ENCODE results near the gene MID1IP1.

The MID1IP1 gene

DNA sequence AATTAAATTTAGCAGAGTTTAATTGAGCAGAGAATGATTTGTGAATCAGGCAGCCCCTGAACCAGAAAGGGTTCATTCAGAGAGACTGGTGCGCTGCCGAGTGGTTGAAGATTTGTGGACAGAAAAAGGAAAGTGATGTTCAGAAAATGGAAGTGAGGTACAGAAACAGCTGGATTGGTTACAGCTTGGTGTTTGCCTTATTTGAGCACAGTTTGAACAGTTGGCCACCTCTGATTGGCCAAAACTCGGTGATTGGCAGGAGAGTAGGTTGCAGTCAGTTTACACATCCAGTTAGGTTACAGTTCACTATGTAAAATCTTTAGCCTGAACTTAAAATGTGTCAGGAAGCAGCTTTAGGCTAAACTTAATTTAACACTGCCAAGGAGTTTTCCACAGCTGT lies 14.9 kb downstream of the MID1IP1 start:
- Histone ChIP-seq H3K9ac (ENCODE audit: low read depth in 1 of 2, low read length in 2 of 2) (no peak overlapping the region), H3K4me1 (ENCODE audit: control insufficient read depth in 1 of 2, insufficient read depth in 2 of 2, low read length in 2 of 2) (peaks cover 3 to 14% of the 10 kb centered on the region in 2 donors), H3K27ac (ENCODE audit: low read depth, low read length) (no peak overlapping the region), H3K27me3 (ENCODE audit: control insufficient read depth in 1 of 2, insufficient read depth in 2 of 2, low read length in 2 of 2) (no peaks in the 10 kb centered on the region), H3K9me3 (ENCODE audit: control insufficient read depth in 1 of 2, low read length in 2 of 2) (no peaks in the 10 kb centered on the region), H3K4me3 (ENCODE audit: low read depth in 1 of 2, low read length in 2 of 2) (no peak overlapping the region), H3K36me3 (ENCODE audit: control insufficient read depth in 1 of 2, insufficient read depth in 2 of 2, low read length in 2 of 2) (no peaks in the 10 kb centered on the region)

DNA sequence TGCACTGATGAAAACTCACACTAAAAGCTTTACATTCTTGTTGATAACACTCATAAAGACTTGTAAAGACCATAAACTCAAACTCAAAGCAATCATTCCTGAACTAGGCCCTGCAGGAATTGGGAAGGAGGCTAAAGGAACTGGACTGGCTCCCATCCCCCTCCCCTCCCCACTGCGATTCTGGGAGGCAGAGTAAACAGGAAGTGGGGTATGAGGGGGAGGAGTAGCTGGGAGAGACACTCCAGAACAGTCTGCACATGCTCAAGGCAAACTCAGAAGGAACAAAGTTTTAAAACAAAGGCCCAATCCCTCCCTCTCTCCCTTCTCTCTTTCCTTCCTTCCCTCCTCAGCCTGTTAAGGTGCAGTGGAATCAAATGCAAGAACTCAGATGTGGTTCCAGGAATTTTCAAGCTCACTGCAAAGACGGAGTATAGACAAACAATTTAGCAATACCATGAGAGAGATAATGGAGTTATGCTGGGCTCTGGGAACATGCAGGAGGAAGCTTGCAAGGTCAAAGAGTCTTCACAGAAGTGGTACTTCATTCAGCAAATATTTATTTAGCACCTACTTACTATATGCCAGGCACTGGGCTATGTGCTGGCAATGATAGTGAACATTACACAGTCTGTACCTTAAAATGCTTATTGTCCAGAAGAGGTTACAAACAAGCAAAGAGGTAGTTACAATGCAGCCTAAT lies 15.9 kb downstream of the MID1IP1 start:
- no peaks in the 10 kb centered on the region for H3K36me3 ChIP-seq (ENCODE audit: control insufficient read depth in 1 of 2, insufficient read depth in 2 of 2, low read length in 2 of 2)
- no peak overlapping the region for H3K4me3 ChIP-seq (ENCODE audit: low read depth in 1 of 2, low read length in 2 of 2)
- no peak overlapping the region for H3K27ac ChIP-seq (ENCODE audit: low read depth, low read length)

DNA sequence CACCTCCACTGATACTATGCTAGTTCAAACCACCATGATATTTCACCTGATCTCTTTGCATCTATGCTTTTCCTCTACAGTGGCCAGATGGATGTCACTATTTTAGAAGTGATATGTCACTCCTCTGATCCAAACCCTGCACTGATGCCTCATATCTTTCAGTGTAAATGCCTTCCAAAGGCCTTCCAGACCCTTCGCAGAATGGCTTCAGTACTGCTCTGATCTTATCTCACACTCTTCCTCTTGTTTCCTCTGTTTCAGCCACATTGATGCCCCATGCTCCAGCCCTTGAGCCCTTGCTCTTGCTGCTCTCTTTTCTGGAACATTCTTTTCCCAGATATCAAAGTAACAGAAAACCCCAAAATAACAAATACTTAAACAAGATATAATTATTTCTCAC lies 17.9 kb downstream of the MID1IP1 start:
- Histone ChIP-seq H3K27ac (ENCODE audit: low read depth, low read length) (no peak overlapping the region), H3K9ac (ENCODE audit: low read depth in 1 of 2, low read length in 2 of 2) (no peak overlapping the region), H3K27me3 (ENCODE audit: control insufficient read depth in 1 of 2, insufficient read depth in 2 of 2, low read length in 2 of 2) (no peaks in the 10 kb centered on the region), H3K36me3 (ENCODE audit: control insufficient read depth in 1 of 2, insufficient read depth in 2 of 2, low read length in 2 of 2) (no peaks in the 10 kb centered on the region), H3K4me1 (ENCODE audit: control insufficient read depth in 1 of 2, insufficient read depth in 2 of 2, low read length in 2 of 2) (peaks cover 3 to 14% of the 10 kb centered on the region in 2 donors), H3K9me3 (ENCODE audit: control insufficient read depth in 1 of 2, low read length in 2 of 2) (no peaks in the 10 kb centered on the region), H3K4me3 (ENCODE audit: low read depth in 1 of 2, low read length in 2 of 2) (no peak overlapping the region)

More for the DNA sequence above, 15.9 kb downstream of the MID1IP1 start:
- H3K9ac ChIP-seq (ENCODE audit: low read depth in 1 of 2, low read length in 2 of 2) = no peak overlapping the region
- H3K4me1 ChIP-seq (ENCODE audit: control insufficient read depth in 1 of 2, insufficient read depth in 2 of 2, low read length in 2 of 2) = peaks cover 3 to 14% of the 10 kb centered on the region in 2 donors
- no peaks in the 10 kb centered on the region for H3K27me3 ChIP-seq (ENCODE audit: control insufficient read depth in 1 of 2, insufficient read depth in 2 of 2, low read length in 2 of 2)
- H3K9me3 ChIP-seq (ENCODE audit: control insufficient read depth in 1 of 2, low read length in 2 of 2) = no peaks in the 10 kb centered on the region

DNA sequence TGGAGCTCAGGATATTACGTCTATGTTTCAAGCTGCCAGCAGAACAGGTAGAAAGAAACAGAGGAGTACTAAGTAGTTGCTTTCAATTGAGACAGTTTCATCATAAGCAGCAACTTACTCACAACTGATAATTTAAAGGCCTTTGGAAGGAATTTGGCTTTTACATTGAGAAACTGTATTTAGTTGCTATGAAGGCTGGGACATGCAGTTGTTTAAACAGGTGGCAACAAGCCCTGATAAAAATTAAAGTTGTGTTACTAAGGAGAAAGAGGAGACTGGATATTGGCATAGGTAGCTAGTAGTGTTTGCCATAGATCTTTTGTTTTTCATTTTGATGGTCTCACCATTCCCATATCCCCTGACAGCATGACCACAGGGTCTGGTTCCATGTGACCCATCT lies 18.4 kb downstream of the MID1IP1 start:
- H3K9me3 ChIP-seq (ENCODE audit: control insufficient read depth in 1 of 2, low read length in 2 of 2) = no peaks in the 10 kb centered on the region
- H3K27ac ChIP-seq (ENCODE audit: low read depth, low read length) = no peak overlapping the region
- no peak overlapping the region for H3K4me3 ChIP-seq (ENCODE audit: low read depth in 1 of 2, low read length in 2 of 2)
- peaks cover 3 to 14% of the 10 kb centered on the region in 2 donors for H3K4me1 ChIP-seq (ENCODE audit: control insufficient read depth in 1 of 2, insufficient read depth in 2 of 2, low read length in 2 of 2)
- H3K9ac ChIP-seq (ENCODE audit: low read depth in 1 of 2, low read length in 2 of 2) = no peak overlapping the region
- no peaks in the 10 kb centered on the region for H3K27me3 ChIP-seq (ENCODE audit: control insufficient read depth in 1 of 2, insufficient read depth in 2 of 2, low read length in 2 of 2)
- H3K36me3 ChIP-seq (ENCODE audit: control insufficient read depth in 1 of 2, insufficient read depth in 2 of 2, low read length in 2 of 2) = no peaks in the 10 kb centered on the region

DNA sequence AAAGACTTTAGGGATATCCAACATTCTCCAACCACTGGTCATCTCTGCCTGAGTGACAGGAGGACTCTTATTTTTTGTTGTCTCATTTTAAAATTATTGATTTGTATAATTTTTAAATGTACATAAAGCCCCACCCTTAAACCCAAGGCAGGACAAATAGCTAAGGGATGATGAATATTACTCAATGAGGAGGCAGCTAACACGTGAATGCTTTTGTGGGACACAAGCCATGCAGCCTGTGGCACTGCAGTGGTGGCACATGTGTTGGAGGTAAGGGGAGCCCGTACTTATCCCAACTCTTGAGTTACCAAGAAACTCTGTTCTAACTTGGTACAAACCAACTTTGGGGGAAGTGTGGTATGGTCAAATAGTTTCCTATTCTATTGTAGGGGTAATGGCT lies 19.5 kb downstream of the MID1IP1 start:
- Histone ChIP-seq H3K36me3 (ENCODE audit: control insufficient read depth in 1 of 2, insufficient read depth in 2 of 2, low read length in 2 of 2) (no peaks in the 10 kb centered on the region), H3K9me3 (ENCODE audit: control insufficient read depth in 1 of 2, low read length in 2 of 2) (no peaks in the 10 kb centered on the region), H3K4me1 (ENCODE audit: control insufficient read depth in 1 of 2, insufficient read depth in 2 of 2, low read length in 2 of 2) (peaks cover 3 to 14% of the 10 kb centered on the region in 2 donors), H3K4me3 (ENCODE audit: low read depth in 1 of 2, low read length in 2 of 2) (no peak overlapping the region), H3K27ac (ENCODE audit: low read depth, low read length) (no peak overlapping the region), H3K27me3 (ENCODE audit: control insufficient read depth in 1 of 2, insufficient read depth in 2 of 2, low read length in 2 of 2) (no peaks in the 10 kb centered on the region), H3K9ac (ENCODE audit: low read depth in 1 of 2, low read length in 2 of 2) (no peak overlapping the region)

DNA sequence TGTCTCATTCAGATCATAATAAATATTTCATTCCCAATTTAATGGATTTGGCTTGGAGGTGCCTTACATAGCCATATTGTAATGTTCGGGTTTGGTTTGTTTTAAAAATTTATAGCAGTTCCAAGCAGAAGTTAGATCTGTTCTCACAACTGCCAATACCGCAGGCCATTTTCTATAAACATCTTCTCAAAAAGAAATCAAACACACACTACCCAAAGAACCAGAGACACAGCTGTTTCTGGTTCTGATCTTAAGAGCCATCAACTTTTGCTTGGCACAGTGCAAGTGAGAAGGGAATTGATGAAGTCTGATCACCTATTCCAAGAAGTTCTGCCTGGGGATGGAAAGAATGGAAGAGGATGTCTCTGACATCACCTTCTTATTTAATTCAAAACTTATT lies 22.9 kb downstream of the MID1IP1 start:
- H3K36me3 ChIP-seq (ENCODE audit: control insufficient read depth in 1 of 2, insufficient read depth in 2 of 2, low read length in 2 of 2) = no peaks in the 10 kb centered on the region
- no peaks in the 10 kb centered on the region for H3K9me3 ChIP-seq (ENCODE audit: control insufficient read depth in 1 of 2, low read length in 2 of 2)
- no peak overlapping the region for H3K27ac ChIP-seq (ENCODE audit: low read depth, low read length)
- H3K27me3 ChIP-seq (ENCODE audit: control insufficient read depth in 1 of 2, insufficient read depth in 2 of 2, low read length in 2 of 2) = no peaks in the 10 kb centered on the region
- no peaks in the 10 kb centered on the region for H3K4me1 ChIP-seq (ENCODE audit: control insufficient read depth in 1 of 2, insufficient read depth in 2 of 2, low read length in 2 of 2)
- H3K9ac ChIP-seq (ENCODE audit: low read depth in 1 of 2, low read length in 2 of 2) = no peak overlapping the region
- H3K4me3 ChIP-seq (ENCODE audit: low read depth in 1 of 2, low read length in 2 of 2) = no peak overlapping the region

DNA sequence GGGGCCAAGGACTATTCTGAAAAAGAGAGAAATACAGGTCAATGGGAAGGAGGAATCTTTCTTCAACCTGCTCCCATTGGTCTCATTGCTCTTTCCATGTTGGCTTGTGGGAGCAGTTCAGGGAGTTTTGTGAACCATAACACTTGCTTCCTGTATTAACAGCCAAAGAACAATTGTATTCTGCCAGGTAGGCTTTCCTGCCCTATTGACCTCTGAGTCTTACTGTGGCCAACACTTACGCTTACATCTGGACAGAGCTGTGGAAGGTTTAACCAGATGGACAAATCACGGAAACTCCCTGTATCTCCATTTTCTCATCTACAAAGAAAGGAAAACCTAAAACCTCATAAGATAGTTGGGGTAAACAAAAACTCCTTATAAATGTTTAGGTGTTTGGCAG lies 30.7 kb downstream of the MID1IP1 start:
- no peak overlapping the region for H3K27ac ChIP-seq (ENCODE audit: low read depth, low read length)

DNA sequence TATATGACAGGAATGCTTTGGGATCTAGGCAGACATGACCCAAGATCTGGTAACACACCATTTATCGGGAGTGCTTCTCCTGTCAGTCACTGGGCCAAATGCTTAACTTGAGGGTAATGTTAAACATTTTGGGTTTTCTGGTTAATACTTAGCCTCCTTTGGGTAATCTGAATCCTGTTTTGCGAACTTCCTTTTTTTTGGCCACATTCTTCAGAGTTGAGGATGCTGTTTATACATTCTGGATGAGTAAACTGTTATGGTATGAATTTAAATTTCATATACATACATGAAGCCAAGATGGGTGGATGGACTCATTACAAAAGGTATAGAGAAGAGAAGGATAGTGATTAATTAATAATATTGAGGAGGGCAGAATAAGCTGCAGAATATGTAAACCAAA lies 36.1 kb downstream of the MID1IP1 start:
- Histone ChIP-seq H3K36me3 (ENCODE audit: control insufficient read depth in 1 of 2, insufficient read depth in 2 of 2, low read length in 2 of 2) (no peaks in the 10 kb centered on the region), H3K27ac (ENCODE audit: low read depth, low read length) (no peak overlapping the region), H3K4me1 (ENCODE audit: control insufficient read depth in 1 of 2, insufficient read depth in 2 of 2, low read length in 2 of 2) (peaks cover 0 to 3% of the 10 kb centered on the region in 2 donors), H3K9me3 (ENCODE audit: control insufficient read depth in 1 of 2, low read length in 2 of 2) (no peaks in the 10 kb centered on the region), H3K27me3 (ENCODE audit: control insufficient read depth in 1 of 2, insufficient read depth in 2 of 2, low read length in 2 of 2) (no peaks in the 10 kb centered on the region), H3K4me3 (ENCODE audit: low read depth in 1 of 2, low read length in 2 of 2) (no peak overlapping the region), H3K9ac (ENCODE audit: low read depth in 1 of 2, low read length in 2 of 2) (no peak overlapping the region)

More for the DNA sequence above, 30.7 kb downstream of the MID1IP1 start:
- Histone ChIP-seq H3K9me3 (ENCODE audit: control insufficient read depth in 1 of 2, low read length in 2 of 2) (no peaks in the 10 kb centered on the region), H3K36me3 (ENCODE audit: control insufficient read depth in 1 of 2, insufficient read depth in 2 of 2, low read length in 2 of 2) (no peaks in the 10 kb centered on the region), H3K27me3 (ENCODE audit: control insufficient read depth in 1 of 2, insufficient read depth in 2 of 2, low read length in 2 of 2) (no peaks in the 10 kb centered on the region), H3K9ac (ENCODE audit: low read depth in 1 of 2, low read length in 2 of 2) (no peak overlapping the region), H3K4me1 (ENCODE audit: control insufficient read depth in 1 of 2, insufficient read depth in 2 of 2, low read length in 2 of 2) (no peaks in the 10 kb centered on the region), H3K4me3 (ENCODE audit: low read depth in 1 of 2, low read length in 2 of 2) (no peak overlapping the region)

DNA sequence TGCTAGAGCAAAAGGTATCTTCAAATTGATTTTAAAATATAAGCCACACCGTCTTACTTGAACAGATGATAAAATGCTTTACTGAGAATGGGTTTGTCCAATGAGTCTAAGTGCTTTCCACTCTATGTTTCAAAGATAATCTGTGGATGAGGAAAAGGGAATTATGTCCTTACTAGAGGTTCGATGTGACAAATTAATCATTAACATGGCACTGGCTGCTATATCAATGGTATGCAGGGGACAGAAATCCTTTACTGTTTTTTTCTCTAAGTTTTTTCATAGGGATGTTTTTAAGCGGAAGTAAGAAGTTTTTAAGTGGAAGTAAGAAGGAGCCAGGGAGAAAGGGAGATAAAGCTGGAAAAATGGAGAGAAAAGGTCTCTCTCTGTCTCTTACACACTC lies 38.0 kb downstream of the MID1IP1 start:
- Histone ChIP-seq H3K9me3 (ENCODE audit: control insufficient read depth in 1 of 2, low read length in 2 of 2) (no peaks in the 10 kb centered on the region), H3K27me3 (ENCODE audit: control insufficient read depth in 1 of 2, insufficient read depth in 2 of 2, low read length in 2 of 2) (no peaks in the 10 kb centered on the region), H3K36me3 (ENCODE audit: control insufficient read depth in 1 of 2, insufficient read depth in 2 of 2, low read length in 2 of 2) (no peaks in the 10 kb centered on the region), H3K27ac (ENCODE audit: low read depth, low read length) (no peak overlapping the region), H3K9ac (ENCODE audit: low read depth in 1 of 2, low read length in 2 of 2) (no peak overlapping the region), H3K4me1 (ENCODE audit: control insufficient read depth in 1 of 2, insufficient read depth in 2 of 2, low read length in 2 of 2) (peaks cover 0 to 3% of the 10 kb centered on the region in 2 donors), H3K4me3 (ENCODE audit: low read depth in 1 of 2, low read length in 2 of 2) (no peak overlapping the region)

DNA sequence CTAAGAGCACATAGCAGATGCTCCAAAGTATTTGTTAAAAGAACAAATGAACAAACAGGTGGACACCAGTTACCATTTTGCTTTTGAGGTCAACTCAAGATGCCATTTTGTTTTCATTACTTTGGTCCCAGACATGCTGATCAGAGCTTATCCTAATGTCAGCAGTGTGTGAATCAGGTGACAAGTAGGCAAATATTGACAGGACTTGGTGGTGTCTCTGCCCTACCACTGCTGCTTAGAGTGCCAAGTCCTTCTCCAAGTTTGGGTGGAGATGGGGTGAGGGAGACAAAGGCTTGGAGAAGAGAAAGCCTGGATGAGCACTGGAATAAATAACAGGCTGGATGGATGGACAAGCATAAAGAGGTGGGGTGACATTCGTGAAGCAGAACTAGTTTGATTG lies 38.7 kb downstream of the MID1IP1 start:
- Histone ChIP-seq H3K27me3 (ENCODE audit: control insufficient read depth in 1 of 2, insufficient read depth in 2 of 2, low read length in 2 of 2) (no peaks in the 10 kb centered on the region), H3K9ac (ENCODE audit: low read depth in 1 of 2, low read length in 2 of 2) (no peak overlapping the region), H3K4me1 (ENCODE audit: control insufficient read depth in 1 of 2, insufficient read depth in 2 of 2, low read length in 2 of 2) (peaks cover 0 to 3% of the 10 kb centered on the region in 2 donors), H3K27ac (ENCODE audit: low read depth, low read length) (no peak overlapping the region), H3K9me3 (ENCODE audit: control insufficient read depth in 1 of 2, low read length in 2 of 2) (no peaks in the 10 kb centered on the region), H3K36me3 (ENCODE audit: control insufficient read depth in 1 of 2, insufficient read depth in 2 of 2, low read length in 2 of 2) (no peaks in the 10 kb centered on the region), H3K4me3 (ENCODE audit: low read depth in 1 of 2, low read length in 2 of 2) (no peak overlapping the region)
